CD14-positive monocyte (primary cell): Measurements from ENCODE around the gene RRBP1. TPM values are rescaled to one million over a fixed set of nuclear protein-coding genes. Genes with fewer than 3 reads are reported as not detected.

Experiments used
- DNase-seq, 3 donors: peaks; one replicate each; pipeline ENCODE4 v3.0.0-alpha.2; 2011 to 2022
- H2AFZ ChIP-seq: 2 replicates; pipeline ENCODE4 v1.6.0; 2012; ENCODE audit warnings: mild to moderate bottlenecking, low read depth, low read length, inconsistent platforms; ENCODE audit not compliant: insufficient read depth, poor library complexity, severe bottlenecking
- H3K27ac ChIP-seq, 2 donors: 1 replicate in 1 of 2; 2 replicates in 1 of 2; pipeline ENCODE4 v1.5.1; 2012 to 2013; ENCODE audit warnings: low read length in 2 of 2, control low read depth in 1 of 2, inconsistent platforms in 1 of 2, low read depth in 1 of 2, mild to moderate bottlenecking in 1 of 2
- H3K27me3 ChIP-seq, 2 donors: one replicate each; pipeline versions ENCODE4 v1.6.0 to v1.6.1; 2011 to 2013; ENCODE audit warnings: low read length in 2 of 2; ENCODE audit not compliant: control insufficient read depth in 2 of 2, insufficient read depth in 2 of 2
- H3K36me3 ChIP-seq, 2 donors: replicated peaks in 1 of 2; 1 replicate in 1 of 2; 2 replicates in 1 of 2; pipeline versions ENCODE4 v1.5.1 to v1.6.1; 2012 to 2013; ENCODE audit warnings: low read length in 2 of 2, control low read depth in 1 of 2, inconsistent platforms in 1 of 2, mild to moderate bottlenecking in 1 of 2; ENCODE audit not compliant: insufficient read depth in 2 of 2, control insufficient read depth in 1 of 2
- H3K4me1 ChIP-seq, 2 donors: 1 replicate in 1 of 2; 2 replicates in 1 of 2; pipeline versions ENCODE4 v1.5.1 to v1.6.1; 2012 to 2013; ENCODE audit warnings: low read length in 2 of 2, control low read depth in 1 of 2, inconsistent platforms in 1 of 2, mild to moderate bottlenecking in 1 of 2, moderate library complexity in 1 of 2; ENCODE audit not compliant: insufficient read depth in 2 of 2, control insufficient read depth in 1 of 2
- H3K4me2 ChIP-seq: replicated peaks from 2 replicates; pipeline ENCODE3; 2012; ENCODE audit warnings: low read length, moderate library complexity, mild to moderate bottlenecking; ENCODE audit not compliant: poor library complexity, severe bottlenecking; ENCODE audit errors: extremely low read depth
- H3K4me3 ChIP-seq, 3 experiments: fragments of 200-600 bp in 1 of 3; sonication (generic) in 1 of 3; replicated peaks in 1 of 3; 1 replicate in 2 of 3; 2 replicates in 1 of 3; pipeline ENCODE4 v1.5.1; 2011 to 2013; ENCODE audit warnings: low read length in 3 of 3, mild to moderate bottlenecking in 3 of 3, control low read depth in 2 of 3, low read depth in 2 of 3, inconsistent platforms in 1 of 3, moderate library complexity in 1 of 3
- H3K79me2 ChIP-seq: 2 replicates; pipeline ENCODE4 v1.6.0; 2012; ENCODE audit warnings: mild to moderate bottlenecking, control low read depth, inconsistent platforms, low read length, moderate library complexity; ENCODE audit not compliant: insufficient read depth
- H3K9ac ChIP-seq: 2 replicates; pipeline ENCODE4 v1.6.0; 2017; ENCODE audit warnings: low read length, mild to moderate bottlenecking; ENCODE audit not compliant: insufficient read depth, poor library complexity, severe bottlenecking
- H3K9me3 ChIP-seq, 2 donors: replicated peaks in 1 of 2; 1 replicate in 1 of 2; 2 replicates in 1 of 2; pipeline versions ENCODE4 v1.5.1 to v1.6.1; 2012 to 2013; ENCODE audit warnings: low read length in 2 of 2, control low read depth in 1 of 2; ENCODE audit not compliant: control insufficient read depth in 1 of 2, insufficient read depth in 1 of 2
- H4K20me1 ChIP-seq: 2 replicates; pipeline ENCODE4 v1.6.0; 2012; ENCODE audit warnings: mild to moderate bottlenecking, low read length, control low read depth, moderate library complexity; ENCODE audit not compliant: insufficient read depth
- H3K27ac Mint-ChIP-seq, 7 donors: one replicate each; pipeline ENCODE4 v1.8.0; 2020; ENCODE audit warnings: mild to moderate bottlenecking in 7 of 7, mixed read lengths in 7 of 7, moderate library complexity in 6 of 7, inconsistent platforms in 2 of 7
- H3K27me3 Mint-ChIP-seq, 3 donors: one replicate each; pipeline ENCODE4 v1.8.0; 2021 to 2022; ENCODE audit warnings: low read depth in 3 of 3, mild to moderate bottlenecking in 3 of 3, mixed read lengths in 3 of 3, moderate library complexity in 3 of 3, inconsistent platforms in 1 of 3
- H3K36me3 Mint-ChIP-seq, 2 donors: one replicate each; pipeline ENCODE4 v1.8.0; 2020; ENCODE audit warnings: mixed read lengths in 2 of 2, inconsistent platforms in 1 of 2, mild to moderate bottlenecking in 1 of 2
- H3K4me1 Mint-ChIP-seq: one replicate; pipeline ENCODE4 v1.8.0; 2020; ENCODE audit warnings: mild to moderate bottlenecking, mixed read lengths
- H3K4me3 Mint-ChIP-seq, 2 donors: one replicate each; pipeline ENCODE4 v1.8.0; 2020; ENCODE audit warnings: mild to moderate bottlenecking in 2 of 2, mixed read lengths in 2 of 2, moderate library complexity in 1 of 2
- H3K9me3 Mint-ChIP-seq, 7 donors: one replicate each; pipeline ENCODE4 v1.8.0; 2020 to 2022; ENCODE audit warnings: mixed read lengths in 7 of 7, mild to moderate bottlenecking in 6 of 7, moderate library complexity in 6 of 7, inconsistent platforms in 2 of 7
- WGBS: methylation state at CpG from one replicate; pipeline ENCODE4 v1.1.5; 2013; ENCODE audit warnings: missing lambda C conversion rate; ENCODE audit not compliant: insufficient coverage; 5-methylcytosine and 5-hydroxymethylcytosine counted together
- intact Hi-C, 2 donors: fragments of 100-400 bp; cut with micrococcal nuclease; formaldehyde crosslinking; loops; one replicate each; pipeline versions ENCODE4 v1.15.0 to v1.15.1; 2023
- polyA plus RNA-seq, 3 donors: library from polyadenylated mRNA; depleted of rRNA in 1 of 3; unstranded in 2 of 3; stranded (reverse) in 1 of 3; fragments of 300-500 nt in 2 of 3; fragments of >200 nt in 1 of 3; fragmentation: Illumina TruSeq in 2 of 3; gene quantifications; 1 replicate in 2 of 3; 2 replicates in 1 of 3; pipeline ENCODE4 v1.2.3, GENCODE V29; 2012 to 2021
- TF ChIP-seq, protein P1 (sequence below): fragments of 200-600 bp; IDR thresholded peaks from one replicate; pipeline ENCODE4 v1.8.0; 2022; ENCODE audit warnings: antibody characterized with exemption, mild to moderate bottlenecking

The RRBP1 gene
- polyA plus RNA-seq, 3 donors: 4.7 to 22.2 (median 7.5) TPM

DNA sequence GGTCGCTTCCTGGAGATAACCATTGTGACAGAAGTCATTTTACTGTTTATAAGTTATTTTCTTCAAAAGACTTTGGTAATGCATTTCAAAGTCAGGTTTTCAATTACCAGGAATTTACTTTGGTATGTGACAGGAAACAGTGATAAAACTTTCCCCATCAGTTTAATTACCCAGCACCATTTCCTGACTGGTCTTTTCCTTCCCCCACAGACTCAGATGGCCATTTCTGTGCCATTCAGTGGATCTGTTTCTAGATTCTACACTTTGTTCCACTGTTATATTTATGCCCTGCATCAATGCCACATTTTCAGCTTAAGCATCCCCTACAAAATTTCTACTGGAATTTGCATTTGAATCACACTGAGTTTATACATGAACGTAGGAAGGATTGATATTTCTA lies 16.3 kb downstream of the RRBP1 start:
- no peaks in the 10 kb centered on the region for H3K9me3 Mint-ChIP-seq
- H3K4me2 ChIP-seq: no peak overlapping the region
- no peaks in the 10 kb centered on the region for H3K27me3 Mint-ChIP-seq
- no peaks in the 10 kb centered on the region for H3K27me3 ChIP-seq
- peaks cover 6 to 19% of the 10 kb centered on the region in 2 donors for H3K4me1 ChIP-seq
- TF ChIP-seq, protein P1, sequence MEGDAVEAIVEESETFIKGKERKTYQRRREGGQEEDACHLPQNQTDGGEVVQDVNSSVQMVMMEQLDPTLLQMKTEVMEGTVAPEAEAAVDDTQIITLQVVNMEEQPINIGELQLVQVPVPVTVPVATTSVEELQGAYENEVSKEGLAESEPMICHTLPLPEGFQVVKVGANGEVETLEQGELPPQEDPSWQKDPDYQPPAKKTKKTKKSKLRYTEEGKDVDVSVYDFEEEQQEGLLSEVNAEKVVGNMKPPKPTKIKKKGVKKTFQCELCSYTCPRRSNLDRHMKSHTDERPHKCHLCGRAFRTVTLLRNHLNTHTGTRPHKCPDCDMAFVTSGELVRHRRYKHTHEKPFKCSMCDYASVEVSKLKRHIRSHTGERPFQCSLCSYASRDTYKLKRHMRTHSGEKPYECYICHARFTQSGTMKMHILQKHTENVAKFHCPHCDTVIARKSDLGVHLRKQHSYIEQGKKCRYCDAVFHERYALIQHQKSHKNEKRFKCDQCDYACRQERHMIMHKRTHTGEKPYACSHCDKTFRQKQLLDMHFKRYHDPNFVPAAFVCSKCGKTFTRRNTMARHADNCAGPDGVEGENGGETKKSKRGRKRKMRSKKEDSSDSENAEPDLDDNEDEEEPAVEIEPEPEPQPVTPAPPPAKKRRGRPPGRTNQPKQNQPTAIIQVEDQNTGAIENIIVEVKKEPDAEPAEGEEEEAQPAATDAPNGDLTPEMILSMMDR: no peak
- no peak overlapping the region for H3K4me3 Mint-ChIP-seq
- no peak overlapping the region for H3K4me3 ChIP-seq
- H3K9ac ChIP-seq: no peak overlapping the region
- H3K36me3 ChIP-seq: peaks cover 0 to 23% of the 10 kb centered on the region in 2 donors
- H3K79me2 ChIP-seq: peaks cover 99% of the 10 kb centered on the region
- H3K36me3 Mint-ChIP-seq: peaks cover 10 to 45% of the 10 kb centered on the region in 2 donors
- H3K27ac ChIP-seq: no peak overlapping the region
- no peak for DNase-seq
- no peak overlapping the region for H3K27ac Mint-ChIP-seq
- no peak overlapping the region for H2AFZ ChIP-seq
- H3K4me1 Mint-ChIP-seq: peaks cover 30% of the 10 kb centered on the region
- intact Hi-C loops: no loop called here
- peaks cover 48% of the 10 kb centered on the region for H4K20me1 ChIP-seq
- H3K9me3 ChIP-seq: no peaks in the 10 kb centered on the region
- no CpG with 5 or more reads among the region's 2 CpGs for WGBS

DNA sequence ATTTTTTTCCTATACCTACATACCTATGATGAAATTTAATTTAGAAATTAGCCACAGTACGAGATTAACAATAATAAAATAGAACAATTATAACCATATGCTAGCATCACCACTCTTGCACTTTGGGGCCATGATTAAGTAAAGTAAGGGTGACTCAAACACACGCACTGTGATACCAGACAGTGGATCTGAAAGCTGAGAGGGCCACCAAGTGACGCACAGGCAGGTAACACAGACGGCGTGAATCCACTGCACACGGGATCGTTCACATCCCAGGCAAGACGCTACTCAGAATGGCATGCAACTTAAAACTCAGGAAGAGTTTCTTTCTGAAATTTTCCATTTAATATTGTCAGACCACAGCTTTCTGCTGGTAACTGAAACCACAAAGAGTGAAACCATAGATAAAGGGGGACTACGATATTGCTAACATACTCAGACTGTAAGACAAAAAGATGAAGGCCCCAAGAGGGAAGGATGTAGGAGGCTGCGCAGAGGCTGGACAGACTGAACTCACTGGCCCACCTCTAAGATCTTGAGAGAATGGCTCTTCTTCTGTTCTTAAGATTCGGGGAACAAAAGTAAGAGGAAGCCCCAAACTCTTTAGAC lies 17.9 kb downstream of the RRBP1 start:
- 46% methylated on average over 7 of the region's 11 CpGs for WGBS
- H3K27me3 Mint-ChIP-seq: no peaks in the 10 kb centered on the region
- DNase-seq: no peak

More for the DNA sequence above, 17.9 kb downstream of the RRBP1 start:
- no peak overlapping the region for H3K4me2 ChIP-seq
- no peak overlapping the region for H2AFZ ChIP-seq
- H3K27ac ChIP-seq: peak overlapping the region in 1 of 2 donors; percentile 7
- H3K9me3 Mint-ChIP-seq: peaks cover 0 to 11% (median 0%) of the 10 kb centered on the region in 7 donors
- no peak overlapping the region for H3K4me3 ChIP-seq
- TF ChIP-seq, protein P1: no peak
- no peak overlapping the region for H3K4me3 Mint-ChIP-seq
- intact Hi-C loops: no loop called here
- peaks cover 20 to 52% of the 10 kb centered on the region in 2 donors for H3K36me3 Mint-ChIP-seq
- no peaks in the 10 kb centered on the region for H3K9me3 ChIP-seq
- peaks cover 6 to 40% of the 10 kb centered on the region in 2 donors for H3K36me3 ChIP-seq
- H3K9ac ChIP-seq: no peak overlapping the region
- peaks cover 95% of the 10 kb centered on the region for H3K79me2 ChIP-seq
- H3K27ac Mint-ChIP-seq: peak overlapping the region in 2 of 7 donors; percentile 13 to 43
- H4K20me1 ChIP-seq: peaks cover 55% of the 10 kb centered on the region
- peaks cover 19% of the 10 kb centered on the region for H3K4me1 Mint-ChIP-seq
- H3K4me1 ChIP-seq: peaks cover 3 to 13% of the 10 kb centered on the region in 2 donors
- no peaks in the 10 kb centered on the region for H3K27me3 ChIP-seq
